Measurements from ENCODE around the gene PHACTR3. TPM values are rescaled to one million over a fixed set of nuclear protein-coding genes. Genes with fewer than 3 reads are reported as not detected.
"Not testable (repeated sequence)": the region's sequence is repeated elsewhere in the genome, so short reads cannot be mapped to it uniquely, and the experiment has no call there.

Gene PHACTR3
- total RNA-seq, 4 donors from 2014 or later = 1.4 to 7.2 (median 4.3) TPM

GRCh38 chr20:59845472-59845871, 241.1 kb downstream of the PHACTR3 start:
- WGBS, 2 donors = 87 to 93% methylated on average over 3 of the region's 3 CpGs
- intact Hi-C loops (cut with DNase I; ENCODE audit: low total_unique reads) = no loop called here
- DNase-seq (ENCODE audit: low spot score in 2 of 2) = no peak
- no peak for TF ChIP-seq CTCF (IDR thresholded peaks at IDR 0.05)
- TF ChIP-seq POLR2A (IDR thresholded peaks at IDR 0.05) = no peak
- no peak overlapping the region for H3K4me3 ChIP-seq (ENCODE audit: low read depth, poor library complexity, severe bottlenecking)

GRCh38 chr20:59848182-59848581, 243.8 kb downstream of the PHACTR3 start:
- TF ChIP-seq POLR2A (IDR thresholded peaks at IDR 0.05) = no peak
- no peak for TF ChIP-seq CTCF (IDR thresholded peaks at IDR 0.05)
- 62 to 75% methylated on average over 2 of the region's 2 CpGs for WGBS, 2 donors
- intact Hi-C loops (cut with DNase I; ENCODE audit: low total_unique reads) = no loop called here
- no peak for DNase-seq (ENCODE audit: low spot score in 2 of 2)
- no peak overlapping the region for H3K4me3 ChIP-seq (ENCODE audit: low read depth, poor library complexity, severe bottlenecking)

GRCh38 chr20:59850018-59850641, 245.8 kb downstream of the PHACTR3 start:
- intact Hi-C loops (cut with DNase I; ENCODE audit: low total_unique reads) = loop anchor here (10.0 kb wide), 1 partner anchor 65 kb away; no protein-coding TSS in a partner anchor
- TF ChIP-seq POLR2A (IDR thresholded peaks at IDR 0.05) (no peak), CTCF (IDR thresholded peaks at IDR 0.05) (no peak)
- no peak for DNase-seq (ENCODE audit: low spot score in 2 of 2)
- 67 to 68% methylated on average over 7 of the region's 7 CpGs for WGBS, 2 donors
- H3K4me3 ChIP-seq (ENCODE audit: low read depth, poor library complexity, severe bottlenecking) = no peak overlapping the region

GRCh38 chr20:59856526-59856925, 252.2 kb downstream of the PHACTR3 start:
- DNase-seq (ENCODE audit: low spot score in 2 of 2) = not testable (repeated sequence)
- intact Hi-C loops (cut with DNase I; ENCODE audit: low total_unique reads) = loop anchor here (10.0 kb wide), 1 partner anchor 72 kb away; no protein-coding TSS in a partner anchor
- 86 to 100% methylated on average over 1 of the region's 1 CpG for WGBS, 2 donors

GRCh38 chr20:59856941-59857340, 252.6 kb downstream of the PHACTR3 start:
- intact Hi-C loops (cut with DNase I; ENCODE audit: low total_unique reads) = loop anchor here (10.0 kb wide), 1 partner anchor 72 kb away; no protein-coding TSS in a partner anchor
- WGBS, 2 donors = 93% methylated on average over 5 of the region's 5 CpGs
- not testable (repeated sequence) for DNase-seq (ENCODE audit: low spot score in 2 of 2); H3K4me3 ChIP-seq (ENCODE audit: low read depth, poor library complexity, severe bottlenecking)

More at GRCh38 chr20:59856526-59856925, 252.2 kb downstream of the PHACTR3 start:
- H3K4me3 ChIP-seq (ENCODE audit: low read depth, poor library complexity, severe bottlenecking) = not testable (repeated sequence)

- intact Hi-C loops (cut with DNase I; ENCODE audit: low total_unique reads) = loop anchor here (10.0 kb wide), 1 partner anchor 73 kb away; no protein-coding TSS in a partner anchor
- WGBS, 2 donors = 90 to 94% methylated on average over 2 of the region's 2 CpGs
- no peak for DNase-seq (ENCODE audit: low spot score in 2 of 2)
- TF ChIP-seq POLR2A (IDR thresholded peaks at IDR 0.05) (no peak), CTCF (IDR thresholded peaks at IDR 0.05) (no peak)
- no peak overlapping the region for H3K4me3 ChIP-seq (ENCODE audit: low read depth, poor library complexity, severe bottlenecking)
Measured at GRCh38 chr20:59857966-59858365, 253.6 kb downstream of the PHACTR3 start.

GRCh38 chr20:59858425-59858824, 254.1 kb downstream of the PHACTR3 start:
- 86 to 95% methylated on average over 5 of the region's 5 CpGs for WGBS, 2 donors
- DNase-seq (ENCODE audit: low spot score in 2 of 2) = no peak
- intact Hi-C loops (cut with DNase I; ENCODE audit: low total_unique reads) = loop anchor here (10.0 kb wide), 1 partner anchor 74 kb away; no protein-coding TSS in a partner anchor
- no peak overlapping the region for H3K4me3 ChIP-seq (ENCODE audit: low read depth, poor library complexity, severe bottlenecking)
- TF ChIP-seq POLR2A (IDR thresholded peaks at IDR 0.05) (no peak), CTCF (IDR thresholded peaks at IDR 0.05) (no peak)

All from lower leg skin (tissue), 4 donors.